Fibroblast of peridontal ligament (primary cell): ENCODE measurements around the gene OMP.

Source experiments
- DNase-seq: peaks from one replicate; pipeline ENCODE4 v3.0.0-alpha.2; 2010; ENCODE audit errors: extremely low read depth

OMP gene

GRCh38 chr11:77122576-77123212, 20.1 kb downstream of the OMP start:
- no peak for DNase-seq

GRCh38 chr11:77123591-77123990, 21.0 kb downstream of the OMP start:
- DNase-seq: no peak

- no peak for DNase-seq
Observed at GRCh38 chr11:77124041-77124440, 21.4 kb downstream of the OMP start.

- no peak for DNase-seq
Observed at GRCh38 chr11:77124488-77124887, 21.8 kb downstream of the OMP start.

GRCh38 chr11:77125191-77125590, 22.6 kb downstream of the OMP start:
- DNase-seq: no peak

GRCh38 chr11:77125695-77126094, 23.1 kb downstream of the OMP start:
- DNase-seq: no peak

- no peak for DNase-seq
Observed at GRCh38 chr11:77126156-77126775, 23.6 kb downstream of the OMP start.

GRCh38 chr11:77126861-77127234, 24.2 kb downstream of the OMP start:
- no peak for DNase-seq

GRCh38 chr11:77127235-77127911, 24.7 kb downstream of the OMP start:
- DNase-seq: peak; percentile 38

- DNase-seq: no peak
Observed at GRCh38 chr11:77127920-77128691, 25.5 kb downstream of the OMP start, which contains the start of gene MYO7A. Gene MYO7A (plus strand): TSS chr11:77128246. CDS start chr11:77130635, 2,389 bp downstream.

GRCh38 chr11:77129069-77129841, 26.6 kb downstream of the OMP start:
- DNase-seq: no peak

- no peak for DNase-seq
Observed at GRCh38 chr11:77129842-77130756, 27.5 kb downstream of the OMP start.

GRCh38 chr11:77130763-77131513, 28.3 kb downstream of the OMP start:
- DNase-seq: peak; percentile 39

- DNase-seq: no peak
Observed at GRCh38 chr11:77131560-77131959, 28.9 kb downstream of the OMP start.

GRCh38 chr11:77135069-77135468, 32.4 kb downstream of the OMP start:
- no peak for DNase-seq

- peak; percentile 40 for DNase-seq
Observed at GRCh38 chr11:77136074-77136473, 33.4 kb downstream of the OMP start.

- no peak for DNase-seq
Observed at GRCh38 chr11:77136784-77137420, 34.3 kb downstream of the OMP start.

- DNase-seq: no peak
Observed at GRCh38 chr11:77137421-77137820, 34.8 kb downstream of the OMP start.

- DNase-seq: no peak
Observed at GRCh38 chr11:77138106-77138649, 35.5 kb downstream of the OMP start.
